Body of pancreas (tissue), 4 donors: ENCODE results near the gene ADGRG7.

Experiments
- CTCF ChIP-seq, 7 experiments: fragments of 450-650 bp in 4 of 7; fragments of 200-600 bp in 3 of 7; sonication (generic) in 3 of 7; IDR thresholded peaks; one replicate each; pipeline ENCODE4 v1.5.1; 2016 to 2019; ENCODE audit warnings: antibody characterized with exemption in 7 of 7
- POLR2A ChIP-seq, 3 donors: fragments of 450-650 bp; IDR thresholded peaks; one replicate each; pipeline ENCODE4 v1.6.1; 2016; ENCODE audit warnings: antibody characterized with exemption in 3 of 3, mild to moderate bottlenecking in 2 of 3

DNA sequence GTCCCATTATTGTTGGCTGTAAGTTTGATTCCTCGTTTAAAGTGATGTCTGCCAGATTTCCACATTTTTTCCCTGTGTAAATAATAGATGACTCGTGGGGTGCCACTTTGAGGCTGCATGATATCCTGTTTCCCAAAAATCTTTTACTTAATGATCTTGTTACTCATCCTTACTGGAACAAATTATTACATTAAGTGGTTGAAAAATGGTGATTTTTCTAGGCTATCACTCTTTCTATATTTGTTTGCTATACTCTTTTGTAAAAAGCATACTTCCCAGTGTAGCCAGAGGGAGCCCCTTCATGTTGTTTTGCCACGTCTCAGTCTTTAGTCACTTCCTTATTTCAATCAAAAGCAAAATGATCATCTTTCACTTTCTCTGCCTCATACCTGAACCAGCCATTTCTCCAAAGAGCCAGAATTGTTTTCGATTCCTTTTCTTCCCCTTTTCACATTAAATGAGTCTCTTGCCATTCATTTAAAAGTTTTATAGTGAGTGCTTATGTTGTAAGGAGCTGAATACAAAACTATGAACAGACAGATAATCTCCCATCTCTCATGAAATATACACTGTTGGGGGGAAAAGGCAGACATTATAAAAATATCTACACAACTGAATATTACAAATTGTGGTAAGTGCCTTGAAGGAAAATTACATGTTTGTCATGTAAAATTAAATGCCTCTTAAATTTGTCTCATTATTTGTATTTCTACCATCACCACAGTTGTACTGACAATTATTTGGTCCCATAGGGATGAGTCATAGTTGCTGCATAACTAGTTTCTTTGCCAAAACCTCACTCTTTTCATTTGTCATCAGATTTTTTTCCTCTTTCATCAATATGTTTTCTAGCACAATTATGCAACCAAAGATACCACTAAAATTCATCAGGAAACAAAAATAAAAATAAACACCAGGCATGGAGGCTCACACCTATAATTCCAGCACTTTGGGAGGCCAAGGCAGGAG is 41.5 kb downstream of the ADGRG7 start:
- TF ChIP-seq CTCF (IDR thresholded peaks at IDR 0.05) (peak in 1 of 7 experiments; percentile 6), POLR2A (IDR thresholded peaks at IDR 0.05) (no peak)
